Measurements from ENCODE around the gene GRID1.
"Not testable (repeated sequence)": the region's sequence is repeated elsewhere in the genome, so short reads cannot be mapped to it uniquely, and the experiment has no call there.

Gene GRID1

GRCh38 chr10:85850736-85851135 lies 515.9 kb downstream of the GRID1 start:
- no peak for DNase-seq

- no peak for DNase-seq
These were observed 517.3 kb downstream of the GRID1 start for GRCh38 chr10:85849315-85849714.

GRCh38 chr10:85848756-85849155 lies 517.8 kb downstream of the GRID1 start:
- no peak for DNase-seq

- no peak for DNase-seq
These were observed 519.5 kb downstream of the GRID1 start for GRCh38 chr10:85847085-85847484.

- DNase-seq: not testable (repeated sequence)
These were observed 527.9 kb downstream of the GRID1 start for GRCh38 chr10:85838660-85839059.

- no peak for DNase-seq
These were observed 533.6 kb downstream of the GRID1 start for GRCh38 chr10:85832988-85833387.

GRCh38 chr10:85831422-85831821 lies 535.2 kb downstream of the GRID1 start:
- no peak for DNase-seq

- DNase-seq: no peak
These were observed 540.2 kb downstream of the GRID1 start for GRCh38 chr10:85826377-85826776.

GRCh38 chr10:85811405-85811804 lies 555.2 kb downstream of the GRID1 start:
- no peak for DNase-seq

GRCh38 chr10:85810674-85811073 lies 555.9 kb downstream of the GRID1 start:
- no peak for DNase-seq

GRCh38 chr10:85795460-85795859 lies 571.1 kb downstream of the GRID1 start:
- no peak for DNase-seq

- DNase-seq: no peak
These were observed 572.0 kb downstream of the GRID1 start for GRCh38 chr10:85794553-85794952.

GRCh38 chr10:85792533-85792858 lies 574.1 kb downstream of the GRID1 start:
- DNase-seq: no peak

- no peak for DNase-seq
These were observed 574.6 kb downstream of the GRID1 start for GRCh38 chr10:85791818-85792532.

- DNase-seq: no peak
These were observed 576.4 kb downstream of the GRID1 start for GRCh38 chr10:85789982-85790789.

- DNase-seq: no peak
These were observed 577.5 kb downstream of the GRID1 start for GRCh38 chr10:85789125-85789524.

- DNase-seq: no peak
These were observed 578.0 kb downstream of the GRID1 start for GRCh38 chr10:85788570-85788969.

- no peak for DNase-seq
These were observed 578.7 kb downstream of the GRID1 start for GRCh38 chr10:85787881-85788280.

- DNase-seq: no peak
These were observed 579.2 kb downstream of the GRID1 start for GRCh38 chr10:85787393-85787792.

GRCh38 chr10:85786401-85786899 lies 580.1 kb downstream of the GRID1 start:
- no peak for DNase-seq

GRCh38 chr10:85784792-85785191 lies 581.8 kb downstream of the GRID1 start:
- DNase-seq: no peak

GRCh38 chr10:85781404-85781803 lies 585.2 kb downstream of the GRID1 start:
- DNase-seq: no peak

GRCh38 chr10:85778074-85778473 lies 588.5 kb downstream of the GRID1 start:
- DNase-seq: no peak

- DNase-seq: no peak
These were observed 598.7 kb downstream of the GRID1 start for GRCh38 chr10:85767891-85768290.
